Measurements from ENCODE around the gene KCNQ5.

The KCNQ5 gene

GRCh38 chr6:73028893-73029450 is 407.1 kb downstream of the KCNQ5 start:
- no peak for DNase-seq

- DNase-seq: no peak
Measured at GRCh38 chr6:73030257-73030656, 408.4 kb downstream of the KCNQ5 start.

GRCh38 chr6:73030791-73031782 is 409.2 kb downstream of the KCNQ5 start:
- no peak for DNase-seq

GRCh38 chr6:73032586-73032985 is 410.7 kb downstream of the KCNQ5 start:
- no peak for DNase-seq

- no peak for DNase-seq
Measured at GRCh38 chr6:73036689-73037088, 414.8 kb downstream of the KCNQ5 start.

GRCh38 chr6:73041051-73041450 is 419.2 kb downstream of the KCNQ5 start:
- no peak for DNase-seq

- no peak for DNase-seq
Measured at GRCh38 chr6:73042892-73043291, 421.0 kb downstream of the KCNQ5 start.

GRCh38 chr6:73043446-73043845 is 421.6 kb downstream of the KCNQ5 start:
- no peak for DNase-seq

GRCh38 chr6:73045609-73046008 is 423.7 kb downstream of the KCNQ5 start:
- DNase-seq: no peak

GRCh38 chr6:73047801-73048200 is 425.9 kb downstream of the KCNQ5 start:
- DNase-seq: no peak

- DNase-seq: no peak
Measured at GRCh38 chr6:73049971-73050594, 428.2 kb downstream of the KCNQ5 start.

- no peak for DNase-seq
Measured at GRCh38 chr6:73050706-73051105, 428.8 kb downstream of the KCNQ5 start.

- no peak for DNase-seq
Measured at GRCh38 chr6:73051147-73051546, 429.3 kb downstream of the KCNQ5 start.

GRCh38 chr6:73054958-73055357 is 433.1 kb downstream of the KCNQ5 start:
- DNase-seq: no peak

- no peak for DNase-seq
Measured at GRCh38 chr6:73058736-73059135, 436.9 kb downstream of the KCNQ5 start.

GRCh38 chr6:73062130-73062529 is 440.3 kb downstream of the KCNQ5 start:
- DNase-seq: no peak

- DNase-seq: no peak
Measured at GRCh38 chr6:73062837-73063236, 441.0 kb downstream of the KCNQ5 start.

- DNase-seq: no peak
Measured at GRCh38 chr6:73064266-73064665, 442.4 kb downstream of the KCNQ5 start.

- DNase-seq: no peak
Measured at GRCh38 chr6:73073238-73073637, 451.4 kb downstream of the KCNQ5 start.

GRCh38 chr6:73074175-73074574 is 452.3 kb downstream of the KCNQ5 start:
- DNase-seq: no peak

- DNase-seq: peak; percentile 3
Measured at GRCh38 chr6:73076211-73076954, 454.5 kb downstream of the KCNQ5 start.

- DNase-seq: no peak
Measured at GRCh38 chr6:73078333-73078862, 456.5 kb downstream of the KCNQ5 start.

All from NCI-H510A (cell line).